ENCODE data around the gene SMCO3.
"Not testable (repeated sequence)": the region's sequence is repeated elsewhere in the genome, so short reads cannot be mapped to it uniquely, and the experiment has no call there.

Gene SMCO3

DNA sequence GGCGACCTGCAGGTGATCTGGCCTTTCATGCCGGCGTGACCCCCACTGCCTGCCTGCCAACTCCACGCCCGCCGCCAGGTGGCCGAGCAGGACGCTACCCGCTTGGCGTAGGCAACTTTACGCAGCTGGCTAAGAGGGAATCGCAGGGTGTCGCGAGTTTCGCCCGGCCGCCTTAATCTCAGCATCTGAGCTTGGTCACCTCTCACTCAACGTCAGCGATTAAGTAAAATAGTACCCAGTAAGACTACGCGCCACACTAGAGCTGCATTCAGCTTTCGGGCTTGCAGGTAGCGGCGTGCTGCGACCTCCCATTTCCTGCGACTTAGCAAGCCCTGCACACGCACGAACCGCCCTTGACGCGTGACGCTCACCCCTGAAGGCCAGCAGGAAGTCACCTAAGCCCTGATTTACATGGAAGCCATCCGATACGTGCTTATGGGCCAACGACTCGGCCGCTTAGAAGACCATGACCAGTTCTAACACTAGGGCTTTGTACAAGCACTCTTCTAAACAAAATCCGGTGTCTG lies 44.0 kb downstream of the SMCO3 start:
- no peaks in the 10 kb centered on the region for H3K36me3 ChIP-seq (ENCODE audit: control insufficient read depth in 2 of 2, insufficient read depth in 2 of 2, low read length in 2 of 2)
- H3K9me3 ChIP-seq (ENCODE audit: control insufficient read depth in 2 of 2, low read length in 2 of 2), result no peaks in the 10 kb centered on the region
- peaks cover 7 to 9% of the 10 kb centered on the region in 2 donors for H3K4me1 ChIP-seq (ENCODE audit: control insufficient read depth in 2 of 2, insufficient read depth in 2 of 2, low read length in 2 of 2)
- H3K9ac ChIP-seq (ENCODE audit: low read depth in 1 of 2, low read length in 2 of 2), result peak overlapping the region; percentile 98 to 100
- H3K4me3 ChIP-seq (ENCODE audit: low read length in 2 of 2), result peak overlapping the region; percentile 98 to 99
- H3K27ac ChIP-seq (ENCODE audit: low read depth in 2 of 2, low read length in 2 of 2), result peak overlapping the region; percentile 97 to 99
- H3K27me3 ChIP-seq (ENCODE audit: control insufficient read depth in 2 of 2, insufficient read depth in 2 of 2, low read length in 2 of 2), result no peaks in the 10 kb centered on the region

DNA sequence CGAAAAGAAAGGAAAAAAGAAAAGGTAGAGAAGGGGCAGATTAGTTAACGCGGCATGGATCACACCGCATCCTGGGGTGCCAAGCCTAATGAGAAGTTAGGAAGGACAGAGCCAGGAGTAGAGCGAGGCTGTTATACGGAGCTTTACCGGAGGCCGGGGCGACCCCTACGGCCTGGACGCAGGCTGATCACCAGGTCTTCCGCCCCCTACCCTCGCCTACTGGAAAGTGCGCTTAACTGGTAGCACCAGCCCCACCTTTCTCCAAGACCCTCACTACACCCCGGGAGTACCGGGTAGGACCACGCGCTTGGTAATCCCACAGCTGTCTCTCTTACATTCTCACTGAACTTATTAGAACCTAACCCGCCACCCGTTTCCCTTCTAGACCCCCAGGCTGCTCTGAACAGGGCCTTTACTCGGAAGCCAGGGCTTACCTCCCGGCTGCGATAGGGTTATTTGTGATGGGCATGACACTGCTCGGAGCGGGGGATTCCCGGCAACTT lies 44.5 kb downstream of the SMCO3 start:
- H3K36me3 ChIP-seq (ENCODE audit: control insufficient read depth in 2 of 2, insufficient read depth in 2 of 2, low read length in 2 of 2), result no peaks in the 10 kb centered on the region
- peak overlapping the region; percentile 98 to 99 for H3K4me3 ChIP-seq (ENCODE audit: low read length in 2 of 2)
- H3K9me3 ChIP-seq (ENCODE audit: control insufficient read depth in 2 of 2, low read length in 2 of 2), result no peaks in the 10 kb centered on the region
- peaks cover 7 to 9% of the 10 kb centered on the region in 2 donors for H3K4me1 ChIP-seq (ENCODE audit: control insufficient read depth in 2 of 2, insufficient read depth in 2 of 2, low read length in 2 of 2)
- H3K27ac ChIP-seq (ENCODE audit: low read depth in 2 of 2, low read length in 2 of 2), result peak overlapping the region; percentile 97 to 99
- peak overlapping the region; percentile 98 to 100 for H3K9ac ChIP-seq (ENCODE audit: low read depth in 1 of 2, low read length in 2 of 2)
- H3K27me3 ChIP-seq (ENCODE audit: control insufficient read depth in 2 of 2, insufficient read depth in 2 of 2, low read length in 2 of 2), result no peaks in the 10 kb centered on the region

DNA sequence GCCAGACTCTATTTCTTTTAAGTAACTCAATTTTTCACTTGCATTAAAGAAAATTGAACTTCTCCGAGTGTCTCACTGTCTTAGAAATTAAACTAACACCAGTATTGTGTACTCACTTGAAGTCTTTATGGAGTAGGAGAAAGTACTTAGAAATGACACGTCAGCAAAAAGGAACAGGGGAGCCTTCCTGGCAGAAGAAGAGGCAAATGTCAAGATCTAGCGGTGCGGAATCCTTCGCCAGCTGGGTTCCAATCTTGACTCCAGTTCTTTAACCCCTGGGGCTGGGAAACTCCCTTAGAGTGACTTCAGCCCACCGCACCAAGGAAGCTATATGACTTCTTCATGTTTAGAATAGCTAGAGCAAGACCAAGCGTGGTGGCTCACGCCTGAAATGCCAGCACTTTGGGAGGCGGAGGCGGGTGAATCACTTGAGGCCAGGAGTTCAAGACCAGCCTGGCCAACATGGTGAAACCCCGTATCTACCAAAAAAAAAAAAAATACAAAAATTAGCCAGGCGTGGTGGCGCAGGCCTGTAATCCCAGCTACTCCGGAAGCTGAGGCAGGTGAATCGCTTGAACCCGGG lies 45.1 kb downstream of the SMCO3 start:
- Histone ChIP-seq H3K36me3 (ENCODE audit: control insufficient read depth in 2 of 2, insufficient read depth in 2 of 2, low read length in 2 of 2) (no peaks in the 10 kb centered on the region), H3K27me3 (ENCODE audit: control insufficient read depth in 2 of 2, insufficient read depth in 2 of 2, low read length in 2 of 2) (no peaks in the 10 kb centered on the region), H3K27ac (ENCODE audit: low read depth in 2 of 2, low read length in 2 of 2) (peak overlapping the region; percentile 97 to 99), H3K4me1 (ENCODE audit: control insufficient read depth in 2 of 2, insufficient read depth in 2 of 2, low read length in 2 of 2) (peaks cover 6 to 7% of the 10 kb centered on the region in 2 donors), H3K9ac (ENCODE audit: low read depth in 1 of 2, low read length in 2 of 2) (peak overlapping the region; percentile 98 to 100), H3K9me3 (ENCODE audit: control insufficient read depth in 2 of 2, low read length in 2 of 2) (no peaks in the 10 kb centered on the region), H3K4me3 (ENCODE audit: low read length in 2 of 2) (peak overlapping the region; percentile 98 to 99)

DNA sequence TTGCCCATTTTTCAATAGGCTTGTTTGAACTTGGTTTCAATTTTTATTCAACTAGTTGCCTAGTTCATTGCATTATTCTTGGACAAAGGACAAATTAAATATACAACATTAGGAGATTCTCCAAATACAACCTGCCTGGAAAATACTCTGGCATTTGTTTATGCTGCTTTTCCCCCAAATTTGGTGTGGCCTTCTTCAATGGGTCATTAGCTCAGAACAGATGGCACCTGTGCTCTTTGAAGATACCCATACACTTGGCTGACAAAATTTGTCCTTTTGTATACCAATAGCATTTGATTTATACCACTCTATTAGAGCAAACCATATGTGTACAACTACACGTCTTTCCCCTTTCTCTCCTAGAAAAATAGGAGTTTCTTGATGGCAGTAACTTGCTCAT lies 46.4 kb downstream of the SMCO3 start:
- Histone ChIP-seq H3K27me3 (ENCODE audit: control insufficient read depth in 2 of 2, insufficient read depth in 2 of 2, low read length in 2 of 2) (no peaks in the 10 kb centered on the region), H3K9me3 (ENCODE audit: control insufficient read depth in 2 of 2, low read length in 2 of 2) (no peaks in the 10 kb centered on the region), H3K9ac (ENCODE audit: low read depth in 1 of 2, low read length in 2 of 2) (no peak overlapping the region), H3K4me3 (ENCODE audit: low read length in 2 of 2) (peak overlapping the region in 1 of 2 donors; percentile 14), H3K4me1 (ENCODE audit: control insufficient read depth in 2 of 2, insufficient read depth in 2 of 2, low read length in 2 of 2) (peaks cover 2 to 4% of the 10 kb centered on the region in 2 donors), H3K36me3 (ENCODE audit: control insufficient read depth in 2 of 2, insufficient read depth in 2 of 2, low read length in 2 of 2) (no peaks in the 10 kb centered on the region), H3K27ac (ENCODE audit: low read depth in 2 of 2, low read length in 2 of 2) (no peak overlapping the region)

DNA sequence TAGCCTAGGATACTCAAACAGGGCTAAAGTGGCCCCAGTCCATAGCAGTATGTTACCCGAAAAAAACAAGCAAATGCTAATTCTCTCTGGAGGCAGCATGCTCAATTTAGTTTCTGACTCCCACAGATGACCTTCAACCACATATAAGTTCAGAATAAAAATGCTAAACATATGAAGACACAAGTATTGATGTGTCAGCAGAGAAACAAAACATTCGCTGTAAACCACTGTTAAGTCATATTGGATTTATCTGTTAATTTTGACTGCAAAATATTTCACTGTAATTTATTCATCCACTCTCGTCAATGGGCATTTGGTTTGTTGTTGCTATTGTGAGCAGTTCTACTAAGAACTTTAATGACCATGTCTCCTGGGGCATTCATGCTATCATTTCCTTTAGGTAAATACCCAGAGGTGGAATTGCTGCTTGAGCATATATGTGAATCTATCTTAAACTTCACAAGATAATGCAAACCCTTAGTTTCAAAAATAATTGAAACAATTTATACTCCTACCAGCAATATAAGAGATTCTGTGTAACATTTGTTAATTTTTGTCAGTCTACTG lies 47.2 kb downstream of the SMCO3 start:
- no peaks in the 10 kb centered on the region for H3K27me3 ChIP-seq (ENCODE audit: control insufficient read depth in 2 of 2, insufficient read depth in 2 of 2, low read length in 2 of 2)
- no peak overlapping the region for H3K9ac ChIP-seq (ENCODE audit: low read depth in 1 of 2, low read length in 2 of 2)
- H3K27ac ChIP-seq (ENCODE audit: low read depth in 2 of 2, low read length in 2 of 2), result no peak overlapping the region
- H3K4me1 ChIP-seq (ENCODE audit: control insufficient read depth in 2 of 2, insufficient read depth in 2 of 2, low read length in 2 of 2), result peaks cover 2 to 4% of the 10 kb centered on the region in 2 donors
- no peaks in the 10 kb centered on the region for H3K9me3 ChIP-seq (ENCODE audit: control insufficient read depth in 2 of 2, low read length in 2 of 2)
- no peaks in the 10 kb centered on the region for H3K36me3 ChIP-seq (ENCODE audit: control insufficient read depth in 2 of 2, insufficient read depth in 2 of 2, low read length in 2 of 2)
- H3K4me3 ChIP-seq (ENCODE audit: low read length in 2 of 2), result no peak overlapping the region

DNA sequence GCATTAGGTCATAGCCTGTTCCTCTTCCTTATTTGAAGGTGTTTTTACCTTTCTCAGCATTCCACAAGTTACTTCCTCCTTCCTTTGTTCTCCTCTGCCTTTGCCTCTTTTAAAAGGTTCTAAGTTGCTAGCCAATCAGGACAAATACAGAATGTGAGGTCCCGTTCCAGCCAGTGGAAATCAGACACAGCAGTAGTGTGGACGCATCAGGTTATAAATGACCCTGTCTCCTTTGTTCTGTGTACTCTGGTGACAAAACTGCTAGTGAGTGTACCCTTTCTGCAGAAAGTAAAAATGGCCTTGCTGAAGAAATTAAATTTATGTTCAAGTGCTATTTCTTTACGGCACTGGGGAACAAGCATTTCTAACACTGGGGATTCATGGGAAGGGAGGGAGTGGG lies 48.0 kb downstream of the SMCO3 start:
- not testable (repeated sequence) for H3K4me3 ChIP-seq (ENCODE audit: low read length in 2 of 2); H3K36me3 ChIP-seq (ENCODE audit: control insufficient read depth in 2 of 2, insufficient read depth in 2 of 2, low read length in 2 of 2); H3K9me3 ChIP-seq (ENCODE audit: control insufficient read depth in 2 of 2, low read length in 2 of 2); H3K9ac ChIP-seq (ENCODE audit: low read depth in 1 of 2, low read length in 2 of 2); H3K27me3 ChIP-seq (ENCODE audit: control insufficient read depth in 2 of 2, insufficient read depth in 2 of 2, low read length in 2 of 2); H3K4me1 ChIP-seq (ENCODE audit: control insufficient read depth in 2 of 2, insufficient read depth in 2 of 2, low read length in 2 of 2); H3K27ac ChIP-seq (ENCODE audit: low read depth in 2 of 2, low read length in 2 of 2)

DNA sequence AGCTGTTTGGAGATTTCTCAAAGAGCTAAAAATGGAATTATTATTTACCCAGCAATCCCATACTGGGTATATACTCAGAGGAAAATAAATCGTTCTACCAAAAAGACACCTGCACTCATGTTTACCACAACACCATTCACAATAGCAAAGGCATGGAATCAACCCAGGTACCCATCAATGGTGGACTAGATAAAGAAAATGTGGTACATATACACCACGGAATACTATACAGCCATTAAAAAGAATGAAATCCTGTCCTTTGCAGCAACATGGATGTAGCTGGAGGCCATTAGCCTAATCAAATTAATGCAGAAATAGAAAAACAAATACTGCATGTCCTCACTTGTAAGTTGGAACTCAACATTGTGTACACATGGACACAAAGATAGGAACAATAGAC lies 48.6 kb downstream of the SMCO3 start:
- Histone ChIP-seq H3K27ac (ENCODE audit: low read depth in 2 of 2, low read length in 2 of 2) (no peak overlapping the region), H3K9me3 (ENCODE audit: control insufficient read depth in 2 of 2, low read length in 2 of 2) (peaks cover 0 to 2% of the 10 kb centered on the region in 2 donors), H3K36me3 (ENCODE audit: control insufficient read depth in 2 of 2, insufficient read depth in 2 of 2, low read length in 2 of 2) (no peaks in the 10 kb centered on the region), H3K9ac (ENCODE audit: low read depth in 1 of 2, low read length in 2 of 2) (no peak overlapping the region), H3K4me1 (ENCODE audit: control insufficient read depth in 2 of 2, insufficient read depth in 2 of 2, low read length in 2 of 2) (peaks cover 0 to 8% of the 10 kb centered on the region in 2 donors), H3K4me3 (ENCODE audit: low read length in 2 of 2) (no peak overlapping the region), H3K27me3 (ENCODE audit: control insufficient read depth in 2 of 2, insufficient read depth in 2 of 2, low read length in 2 of 2) (no peaks in the 10 kb centered on the region)

DNA sequence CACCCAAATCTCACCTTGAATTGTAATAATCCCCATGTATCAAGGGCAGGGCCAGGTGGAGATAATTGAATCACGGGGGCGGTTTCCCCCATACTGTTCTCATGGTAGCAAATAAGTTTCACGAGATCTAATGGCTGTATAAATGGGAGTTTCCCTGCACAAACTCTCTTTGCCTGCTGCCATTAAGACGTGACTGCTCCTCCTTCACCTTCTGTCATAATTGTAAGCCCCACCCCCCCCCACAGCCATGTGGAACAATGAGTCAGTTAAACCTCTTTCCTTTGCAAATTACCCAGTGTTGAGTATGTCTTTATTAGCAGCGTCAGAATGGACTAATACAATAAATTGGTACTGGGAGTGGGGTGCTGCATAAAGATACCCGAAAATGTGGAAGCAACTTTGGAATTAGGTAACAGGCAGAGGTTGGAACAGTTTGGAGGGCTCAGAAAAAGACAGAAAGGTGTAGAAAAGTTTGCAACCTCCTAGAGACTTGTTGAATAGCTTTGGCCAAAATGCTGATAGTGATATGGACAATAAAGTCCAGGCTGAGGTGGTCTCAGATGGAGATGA lies 54.2 kb downstream of the SMCO3 start:
- H3K9ac ChIP-seq (ENCODE audit: low read depth in 1 of 2, low read length in 2 of 2); H3K9me3 ChIP-seq (ENCODE audit: control insufficient read depth in 2 of 2, low read length in 2 of 2); H3K27ac ChIP-seq (ENCODE audit: low read depth in 2 of 2, low read length in 2 of 2); H3K27me3 ChIP-seq (ENCODE audit: control insufficient read depth in 2 of 2, insufficient read depth in 2 of 2, low read length in 2 of 2); H3K4me3 ChIP-seq (ENCODE audit: low read length in 2 of 2); H3K4me1 ChIP-seq (ENCODE audit: control insufficient read depth in 2 of 2, insufficient read depth in 2 of 2, low read length in 2 of 2); H3K36me3 ChIP-seq (ENCODE audit: control insufficient read depth in 2 of 2, insufficient read depth in 2 of 2, low read length in 2 of 2): not testable (repeated sequence)

DNA sequence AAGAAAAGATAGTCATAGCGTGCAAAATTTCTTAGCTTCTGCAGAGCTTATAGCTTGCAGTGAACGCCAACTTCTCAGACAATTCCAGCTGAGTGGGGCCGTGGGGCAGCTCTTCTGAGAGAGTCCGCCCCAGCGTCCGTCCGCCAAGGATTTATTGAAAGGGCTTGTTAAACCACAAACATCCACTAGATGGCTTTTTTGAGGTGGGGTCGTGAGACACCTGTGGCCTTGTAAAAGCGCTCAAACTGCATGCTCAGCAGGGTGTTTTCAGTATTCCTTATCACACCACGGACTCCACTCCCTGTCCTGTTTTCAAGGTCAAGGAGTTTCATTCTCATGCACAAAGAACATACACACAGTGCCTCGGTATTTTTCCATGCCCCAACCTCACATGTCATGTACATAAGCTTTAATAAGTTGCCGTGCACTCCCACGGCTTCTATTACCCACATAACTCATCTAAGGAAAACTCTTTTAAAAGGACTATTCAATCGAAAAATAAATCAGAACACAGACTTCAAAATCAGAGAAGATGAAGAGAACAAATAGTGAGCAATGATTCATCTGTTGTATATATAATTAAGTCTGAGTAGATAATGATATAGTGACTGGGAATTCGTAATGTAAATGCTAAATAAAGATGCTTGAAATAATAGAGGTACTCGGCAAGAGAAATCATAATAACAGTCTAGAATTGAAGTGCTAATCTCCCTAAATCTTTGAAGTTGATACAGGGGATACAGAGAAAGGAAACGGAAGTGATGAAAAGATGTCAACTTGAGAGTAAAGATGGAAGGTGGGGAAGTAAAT lies 57.4 kb downstream of the SMCO3 start:
- Histone ChIP-seq H3K4me3 (ENCODE audit: low read length in 2 of 2) (peak overlapping the region in 1 of 2 donors; percentile 44), H3K9ac (ENCODE audit: low read depth in 1 of 2, low read length in 2 of 2) (no peak overlapping the region), H3K27ac (ENCODE audit: low read depth in 2 of 2, low read length in 2 of 2) (peak overlapping the region in 1 of 2 donors; percentile 47), H3K36me3 (ENCODE audit: control insufficient read depth in 2 of 2, insufficient read depth in 2 of 2, low read length in 2 of 2) (no peaks in the 10 kb centered on the region), H3K4me1 (ENCODE audit: control insufficient read depth in 2 of 2, insufficient read depth in 2 of 2, low read length in 2 of 2) (peaks cover 0 to 4% of the 10 kb centered on the region in 2 donors), H3K9me3 (ENCODE audit: control insufficient read depth in 2 of 2, low read length in 2 of 2) (peaks cover 0 to 2% of the 10 kb centered on the region in 2 donors), H3K27me3 (ENCODE audit: control insufficient read depth in 2 of 2, insufficient read depth in 2 of 2, low read length in 2 of 2) (no peaks in the 10 kb centered on the region)

All from mucosa of rectum (tissue), 2 donors.